Osteocyte (in vitro differentiated cells): ENCODE data around the gene KRT1. TPM values are rescaled to one million over a fixed set of nuclear protein-coding genes. Genes with fewer than 3 reads are reported as not detected.

Experiments
- DNase-seq: peaks from one replicate; pipeline ENCODE4 v3.0.0; 2021; ENCODE audit warnings: mixed read lengths; ENCODE audit not compliant: unreplicated experiment; ENCODE audit errors: extremely low spot score
- H3K27ac Mint-ChIP-seq: one replicate; pipeline ENCODE4 v1.8.0; 2021; ENCODE audit warnings: mild to moderate bottlenecking, mixed read lengths; ENCODE audit not compliant: unreplicated experiment
- H3K27me3 Mint-ChIP-seq: one replicate; pipeline ENCODE4 v1.8.0; 2021; ENCODE audit warnings: mixed read lengths; ENCODE audit not compliant: unreplicated experiment
- H3K36me3 Mint-ChIP-seq: one replicate; pipeline ENCODE4 v1.8.0; 2021; ENCODE audit warnings: mixed read lengths; ENCODE audit not compliant: unreplicated experiment
- H3K4me1 Mint-ChIP-seq: one replicate; pipeline ENCODE4 v1.8.0; 2021; ENCODE audit warnings: mixed read lengths; ENCODE audit not compliant: unreplicated experiment
- H3K4me3 Mint-ChIP-seq: one replicate; pipeline ENCODE4 v1.8.0; 2021; ENCODE audit warnings: mild to moderate bottlenecking, moderate library complexity, mixed read lengths; ENCODE audit not compliant: unreplicated experiment
- H3K9me3 Mint-ChIP-seq: one replicate; pipeline ENCODE4 v1.8.0; 2021; ENCODE audit warnings: mixed read lengths; ENCODE audit not compliant: unreplicated experiment
- total RNA-seq: library from RNA; stranded (reverse); gene quantifications from 2 replicates; pipeline ENCODE4 v1.2.1, GENCODE V29; 2021
- TF ChIP-seq, protein P1 (sequence below): fragments of 200-600 bp; sonication (generic); IDR thresholded peaks from 2 replicates; pipeline ENCODE4 v1.5.0; 2021; ENCODE audit warnings: antibody characterized with exemption, mild to moderate bottlenecking, moderate library complexity

KRT1 gene
- total RNA-seq, 1 donor from 2014 or later = not detected

DNA sequence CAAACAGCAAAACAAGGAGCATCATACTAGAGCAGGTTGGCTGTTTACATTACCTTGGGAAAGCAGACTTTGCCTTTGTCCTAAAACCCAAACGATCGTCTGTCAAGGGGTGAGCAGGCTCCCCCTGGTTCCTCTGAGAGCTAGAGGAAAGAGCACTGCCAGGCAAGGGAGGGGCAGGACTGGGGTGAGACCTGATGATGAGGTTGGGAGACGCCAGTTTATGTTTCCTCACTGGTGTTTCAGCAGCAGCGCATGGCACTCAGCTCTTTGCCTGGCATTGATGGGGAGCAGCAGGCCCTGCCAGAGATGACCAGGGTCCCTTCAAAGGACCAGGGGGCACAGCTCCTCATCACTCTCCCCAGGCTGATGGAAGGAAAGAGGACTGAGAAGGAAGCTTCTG is 20.3 kb downstream of the KRT1 start:
- Mint-ChIP-seq H3K27me3 (peaks cover 67% of the 10 kb centered on the region), H3K4me3 (no peak overlapping the region), H3K9me3 (no peaks in the 10 kb centered on the region), H3K4me1 (no peaks in the 10 kb centered on the region), H3K36me3 (no peaks in the 10 kb centered on the region), H3K27ac (no peak overlapping the region)
- DNase-seq = no peak
- TF ChIP-seq, protein P1, sequence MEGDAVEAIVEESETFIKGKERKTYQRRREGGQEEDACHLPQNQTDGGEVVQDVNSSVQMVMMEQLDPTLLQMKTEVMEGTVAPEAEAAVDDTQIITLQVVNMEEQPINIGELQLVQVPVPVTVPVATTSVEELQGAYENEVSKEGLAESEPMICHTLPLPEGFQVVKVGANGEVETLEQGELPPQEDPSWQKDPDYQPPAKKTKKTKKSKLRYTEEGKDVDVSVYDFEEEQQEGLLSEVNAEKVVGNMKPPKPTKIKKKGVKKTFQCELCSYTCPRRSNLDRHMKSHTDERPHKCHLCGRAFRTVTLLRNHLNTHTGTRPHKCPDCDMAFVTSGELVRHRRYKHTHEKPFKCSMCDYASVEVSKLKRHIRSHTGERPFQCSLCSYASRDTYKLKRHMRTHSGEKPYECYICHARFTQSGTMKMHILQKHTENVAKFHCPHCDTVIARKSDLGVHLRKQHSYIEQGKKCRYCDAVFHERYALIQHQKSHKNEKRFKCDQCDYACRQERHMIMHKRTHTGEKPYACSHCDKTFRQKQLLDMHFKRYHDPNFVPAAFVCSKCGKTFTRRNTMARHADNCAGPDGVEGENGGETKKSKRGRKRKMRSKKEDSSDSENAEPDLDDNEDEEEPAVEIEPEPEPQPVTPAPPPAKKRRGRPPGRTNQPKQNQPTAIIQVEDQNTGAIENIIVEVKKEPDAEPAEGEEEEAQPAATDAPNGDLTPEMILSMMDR = no peak

- Mint-ChIP-seq H3K27me3 (peaks cover 72% of the 10 kb centered on the region), H3K9me3 (no peaks in the 10 kb centered on the region), H3K4me3 (no peak overlapping the region)
Measured at GRCh38 chr12:52659395-52659794, 20.8 kb downstream of the KRT1 start.

DNA sequence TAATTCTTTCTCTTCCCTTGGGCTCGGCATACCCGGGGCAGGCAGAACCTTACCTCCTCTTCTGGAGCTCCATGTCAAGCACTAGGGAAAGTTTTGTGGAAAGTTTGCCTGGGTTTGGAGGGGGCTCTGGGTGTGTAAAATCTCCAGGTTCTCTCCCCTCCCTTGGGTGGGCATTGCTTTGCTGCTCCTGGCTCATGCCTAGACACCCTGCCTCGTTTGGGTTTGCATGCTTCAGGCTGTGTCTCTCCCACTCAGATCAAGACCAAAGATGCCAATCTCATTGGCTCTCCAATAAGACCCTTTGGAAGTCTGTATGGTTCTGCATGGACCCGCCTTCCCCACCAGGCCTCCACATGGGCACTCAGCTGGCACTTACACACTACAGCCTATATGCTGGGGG is 22.0 kb downstream of the KRT1 start:
- Mint-ChIP-seq H3K4me1 (no peaks in the 10 kb centered on the region), H3K4me3 (no peak overlapping the region), H3K27me3 (peaks cover 71% of the 10 kb centered on the region), H3K9me3 (no peaks in the 10 kb centered on the region), H3K36me3 (no peaks in the 10 kb centered on the region), H3K27ac (no peak overlapping the region)
- TF ChIP-seq, protein P1 = no peak
- DNase-seq = no peak

More at GRCh38 chr12:52659395-52659794, 20.8 kb downstream of the KRT1 start:
- H3K27ac Mint-ChIP-seq = no peak overlapping the region
- TF ChIP-seq, protein P1 = no peak
- no peaks in the 10 kb centered on the region for H3K4me1 Mint-ChIP-seq
- no peak for DNase-seq
- no peaks in the 10 kb centered on the region for H3K36me3 Mint-ChIP-seq

- H3K27me3 Mint-ChIP-seq = peaks cover 75% of the 10 kb centered on the region
- no peaks in the 10 kb centered on the region for H3K36me3 Mint-ChIP-seq
- H3K4me1 Mint-ChIP-seq = no peaks in the 10 kb centered on the region
- DNase-seq = no peak
- H3K4me3 Mint-ChIP-seq = no peak overlapping the region
- no peak overlapping the region for H3K27ac Mint-ChIP-seq
- H3K9me3 Mint-ChIP-seq = no peaks in the 10 kb centered on the region
- TF ChIP-seq, protein P1 = no peak
Measured at GRCh38 chr12:52657250-52657902, 22.8 kb downstream of the KRT1 start.

DNA sequence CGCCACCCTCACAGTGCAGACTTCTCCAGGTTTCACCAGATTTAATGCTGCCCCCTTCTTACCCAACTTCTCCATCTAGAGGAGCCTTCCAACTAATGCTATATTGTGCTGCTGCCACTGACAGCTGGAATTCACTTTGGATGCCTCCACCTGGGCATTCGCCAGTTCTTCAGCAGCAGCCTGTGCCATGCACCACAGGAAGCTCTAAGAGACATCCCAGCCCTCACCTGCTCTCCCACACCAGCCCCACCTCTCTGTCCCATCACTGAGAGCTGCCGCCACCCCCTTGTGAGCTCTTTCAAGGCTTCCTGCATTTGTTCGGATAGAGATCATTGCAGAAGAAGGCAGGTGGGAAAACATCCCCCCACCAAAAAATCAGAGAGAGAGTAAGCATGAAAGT is 23.6 kb downstream of the KRT1 start:
- peaks cover 71% of the 10 kb centered on the region for H3K27me3 Mint-ChIP-seq
- no peak for DNase-seq
- no peaks in the 10 kb centered on the region for H3K9me3 Mint-ChIP-seq
- no peak overlapping the region for H3K4me3 Mint-ChIP-seq
- H3K27ac Mint-ChIP-seq = no peak overlapping the region
- H3K4me1 Mint-ChIP-seq = no peaks in the 10 kb centered on the region
- H3K36me3 Mint-ChIP-seq = no peaks in the 10 kb centered on the region
- TF ChIP-seq, protein P1 = no peak
